H9 (cell line): ENCODE results near the gene EPHA3. TPM values are rescaled to one million over a fixed set of nuclear protein-coding genes. Genes with fewer than 3 reads are reported as not detected.

Source experiments
- DNase-seq: peaks from one replicate; pipeline ENCODE4 v3.0.0-alpha.2; 2017
- H2AFZ ChIP-seq: one replicate; pipeline ENCODE4 v1.6.1; 2013; ENCODE audit warnings: mild to moderate bottlenecking, low read length, control low read depth, moderate library complexity
- H2AK5ac ChIP-seq: 2 replicates; pipeline ENCODE4 v1.6.1; 2013; ENCODE audit warnings: low read length, control low read depth, mixed read lengths; ENCODE audit not compliant: insufficient read length
- H2BK120ac ChIP-seq: one replicate; pipeline ENCODE4 v1.6.1; 2013; ENCODE audit warnings: low read depth, mild to moderate bottlenecking, low read length, control low read depth, inconsistent platforms; ENCODE audit not compliant: poor library complexity, severe bottlenecking
- H2BK12ac ChIP-seq: 2 replicates; pipeline ENCODE4 v1.6.1; 2013; ENCODE audit warnings: low read length, control low read depth, mixed read lengths, low read depth; ENCODE audit not compliant: insufficient read length
- H2BK15ac ChIP-seq: 2 replicates; pipeline ENCODE4 v1.6.1; 2013; ENCODE audit warnings: low read depth, low read length, control low read depth
- H2BK20ac ChIP-seq: one replicate; pipeline ENCODE4 v1.6.1; 2013; ENCODE audit warnings: low read depth, mild to moderate bottlenecking, low read length, control low read depth, inconsistent platforms; ENCODE audit not compliant: poor library complexity, severe bottlenecking
- H2BK5ac ChIP-seq: 2 replicates; pipeline ENCODE4 v1.6.1; 2013; ENCODE audit warnings: low read length, control low read depth, mixed read lengths; ENCODE audit not compliant: insufficient read length
- H3K14ac ChIP-seq: 2 replicates; pipeline ENCODE4 v1.6.1; 2013; ENCODE audit warnings: low read length, control low read depth; ENCODE audit not compliant: insufficient read depth
- H3K18ac ChIP-seq: 2 replicates; pipeline ENCODE4 v1.6.1; 2013; ENCODE audit warnings: low read depth, mild to moderate bottlenecking, mixed read lengths, low read length, control low read depth; ENCODE audit not compliant: insufficient read length
- H3K23ac ChIP-seq: 2 replicates; pipeline ENCODE4 v1.6.1; 2013; ENCODE audit warnings: low read length, control low read depth, mixed read lengths, low read depth; ENCODE audit not compliant: insufficient read length
- H3K23me2 ChIP-seq: 2 replicates; pipeline ENCODE4 v1.6.1; 2013; ENCODE audit warnings: low read depth, mild to moderate bottlenecking, mixed read lengths, low read length, control low read depth; ENCODE audit not compliant: insufficient read length, poor library complexity, severe bottlenecking
- H3K27ac ChIP-seq: 2 replicates; pipeline ENCODE4 v1.5.1; 2013; ENCODE audit warnings: low read length, control low read depth, mixed read lengths, low read depth; ENCODE audit not compliant: insufficient read length
- H3K27me3 ChIP-seq: 2 replicates; pipeline ENCODE4 v1.6.1; 2013; ENCODE audit warnings: low read length, control low read depth, inconsistent platforms; ENCODE audit not compliant: insufficient read depth
- H3K4ac ChIP-seq: 2 replicates; pipeline ENCODE4 v1.6.1; 2013; ENCODE audit warnings: low read depth, mild to moderate bottlenecking, control low read depth, inconsistent platforms, low read length, moderate library complexity
- H3K4me1 ChIP-seq: 2 replicates; pipeline ENCODE4 v1.6.1; 2013; ENCODE audit warnings: low read length, control low read depth, inconsistent platforms; ENCODE audit not compliant: insufficient read depth
- H3K4me2 ChIP-seq: 2 replicates; pipeline ENCODE4 v1.6.1; 2013; ENCODE audit warnings: low read length, control low read depth, mixed read lengths; ENCODE audit not compliant: insufficient read length, insufficient read depth
- H3K56ac ChIP-seq: 2 replicates; pipeline ENCODE4 v1.6.1; 2013; ENCODE audit warnings: low read depth, mild to moderate bottlenecking, mixed read lengths, low read length, control low read depth; ENCODE audit not compliant: insufficient read length
- H3K79me1 ChIP-seq: 2 replicates; pipeline ENCODE4 v1.6.1; 2013; ENCODE audit warnings: low read depth, mild to moderate bottlenecking, moderate library complexity, low read length, control low read depth, inconsistent platforms; ENCODE audit not compliant: insufficient read depth, poor library complexity, severe bottlenecking
- H3K79me2 ChIP-seq: 2 replicates; pipeline ENCODE4 v1.6.1; 2013; ENCODE audit warnings: low read length, control low read depth, inconsistent platforms; ENCODE audit not compliant: insufficient read depth
- H3K9ac ChIP-seq: 2 replicates; pipeline ENCODE4 v1.6.1; 2013; ENCODE audit warnings: low read length, control low read depth, mixed read lengths; ENCODE audit not compliant: insufficient read length; ENCODE audit errors: extremely low read depth
- H3K9me3 ChIP-seq: one replicate; pipeline ENCODE4 v1.6.1; 2013; ENCODE audit warnings: low read depth, low read length, inconsistent platforms; ENCODE audit not compliant: control insufficient read depth
- H3T11ph ChIP-seq: one replicate; pipeline ENCODE4 v1.6.1; 2013; ENCODE audit warnings: mild to moderate bottlenecking, low read length, control low read depth, inconsistent platforms
- H4K20me1 ChIP-seq: one replicate; pipeline ENCODE4 v1.6.1; 2013; ENCODE audit not compliant: control insufficient read depth, insufficient read length, insufficient read depth
- H4K5ac ChIP-seq: 2 replicates; pipeline ENCODE4 v1.6.1; 2013; ENCODE audit warnings: low read depth, mild to moderate bottlenecking, mixed read lengths, low read length, control low read depth; ENCODE audit not compliant: insufficient read length
- H4K8ac ChIP-seq: replicated peaks from 2 replicates; pipeline ENCODE4 v1.6.1; 2013; ENCODE audit warnings: low read length, control low read depth, mixed read lengths, low read depth; ENCODE audit not compliant: insufficient read length
- H4K91ac ChIP-seq: 2 replicates; pipeline ENCODE4 v1.6.1; 2013; ENCODE audit warnings: low read depth, mild to moderate bottlenecking, moderate library complexity, mixed read lengths, low read length, control low read depth; ENCODE audit not compliant: insufficient read length
- H3K27ac Mint-ChIP-seq, 3 experiments: 2 replicates in 2 of 3; 3 replicates in 1 of 3; pipeline ENCODE4 v1.8.0; 2020 to 2021; ENCODE audit warnings: mixed read lengths in 3 of 3, mild to moderate bottlenecking in 1 of 3, moderate library complexity in 1 of 3
- H3K27me3 Mint-ChIP-seq: 2 replicates; pipeline ENCODE4 v1.8.0; 2021; ENCODE audit warnings: low read depth, mild to moderate bottlenecking, moderate library complexity, mixed read lengths
- H3K36me3 Mint-ChIP-seq, 3 experiments: 2 replicates in 2 of 3; 3 replicates in 1 of 3; pipeline ENCODE4 v1.8.0; 2020 to 2021; ENCODE audit warnings: low read depth in 3 of 3, mixed read lengths in 3 of 3; ENCODE audit not compliant: insufficient read depth in 1 of 3
- H3K4me1 Mint-ChIP-seq, 2 experiments: 2 replicates each; pipeline ENCODE4 v1.8.0; 2020; ENCODE audit warnings: mixed read lengths in 2 of 2
- H3K4me3 Mint-ChIP-seq, 2 experiments: 2 replicates in 1 of 2; 3 replicates in 1 of 2; pipeline ENCODE4 v1.8.0; 2020 to 2021; ENCODE audit warnings: mild to moderate bottlenecking in 2 of 2, mixed read lengths in 2 of 2, moderate library complexity in 1 of 2
- H3K9me3 Mint-ChIP-seq, 2 experiments: 2 replicates in 1 of 2; 3 replicates in 1 of 2; pipeline ENCODE4 v1.8.0; 2020; ENCODE audit warnings: mild to moderate bottlenecking in 2 of 2, mixed read lengths in 2 of 2, moderate library complexity in 1 of 2
- CTCF ChIP-seq: fragments of 200-600 bp; sonication (generic); conservative IDR thresholded peaks from 3 replicates; pipeline ENCODE4 v1.8.0; 2021; ENCODE audit warnings: antibody characterized with exemption, mild to moderate bottlenecking
- WGBS: extraction: QIAGEN DNeasy Blood & Tissue Kit; methylation state at CpG from one replicate; pipeline ENCODE4 v1.1.7; 2013; ENCODE audit warnings: missing lambda C conversion rate, low lambda C conversion rate, mixed read lengths; ENCODE audit not compliant: insufficient read length; ENCODE audit errors: extremely low coverage; 5-methylcytosine and 5-hydroxymethylcytosine counted together
- total RNA-seq: library from RNA; stranded (reverse); gene quantifications from 2 replicates; pipeline ENCODE4 v1.2.1, GENCODE V29; 2021

The EPHA3 gene
- total RNA-seq, 1 experiment from 2014 or later: 0.66 TPM

DNA sequence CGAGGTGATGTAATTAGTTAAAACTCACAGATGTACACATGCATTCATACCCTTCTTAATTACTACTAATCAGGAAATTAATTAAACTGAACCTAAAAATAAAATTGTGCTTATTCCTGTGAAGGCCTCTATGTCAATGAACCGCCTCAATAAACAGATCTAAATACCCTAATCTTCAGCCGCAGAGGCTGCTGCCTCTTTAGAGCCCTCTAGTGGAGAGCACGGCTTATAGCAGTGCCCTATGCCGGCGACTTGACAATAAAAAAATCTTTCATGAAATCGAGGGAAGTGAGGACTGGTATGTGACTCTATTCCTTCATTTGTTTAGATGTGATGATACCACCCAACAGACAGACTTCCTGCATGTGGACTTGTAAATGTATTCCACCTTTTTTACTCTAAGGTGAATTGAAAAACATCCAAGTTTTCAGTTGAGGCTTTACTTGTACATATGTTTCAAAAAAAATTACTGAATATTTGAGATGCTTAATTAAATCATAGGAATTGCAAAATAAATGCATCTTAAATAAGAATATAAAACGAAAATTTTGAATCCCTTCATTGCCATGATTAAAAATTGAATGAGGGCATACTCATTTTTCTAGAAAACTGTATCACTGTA is 8.3 kb upstream of the EPHA3 start:
- Mint-ChIP-seq H3K36me3 (no peaks in the 10 kb centered on the region), H3K4me1 (0 out of 4 replicates have a peak, but pooled peaks cover 0 to 3% of the 10 kb centered on the region in 2 experiments), H3K27me3 (no peaks in the 10 kb centered on the region), H3K9me3 (no peaks in the 10 kb centered on the region), H3K4me3 (no peak overlapping the region), H3K27ac (no peak overlapping the region)
- H2BK20ac ChIP-seq: no peak overlapping the region
- no peak overlapping the region for H3T11ph ChIP-seq
- no peaks in the 10 kb centered on the region for H3K23me2 ChIP-seq
- no peak overlapping the region for H4K8ac ChIP-seq
- no peak overlapping the region for H4K91ac ChIP-seq
- H3K23ac ChIP-seq: no peak overlapping the region
- H2BK120ac ChIP-seq: no peak overlapping the region
- no peak overlapping the region for H2AFZ ChIP-seq
- H3K79me2 ChIP-seq: no peaks in the 10 kb centered on the region
- no peak overlapping the region for H2BK15ac ChIP-seq
- no peak overlapping the region for H2BK5ac ChIP-seq
- no peaks in the 10 kb centered on the region for H3K79me1 ChIP-seq
- H3K14ac ChIP-seq: no peak overlapping the region
- no peaks in the 10 kb centered on the region for H4K20me1 ChIP-seq
- no peak overlapping the region for H3K18ac ChIP-seq
- H4K5ac ChIP-seq: no peak overlapping the region
- H3K4ac ChIP-seq: no peak overlapping the region
- no peak overlapping the region for H3K56ac ChIP-seq
- no peak overlapping the region for H3K27ac ChIP-seq
- H3K9ac ChIP-seq: no peak overlapping the region
- H3K27me3 ChIP-seq: no peaks in the 10 kb centered on the region
- DNase-seq: peak; percentile 64
- TF ChIP-seq CTCF: peak; percentile 97
- H3K4me2 ChIP-seq: no peak overlapping the region
- no CpG with 5 or more reads among the region's 8 CpGs for WGBS
- no peak overlapping the region for H2AK5ac ChIP-seq
- no peak overlapping the region for H2BK12ac ChIP-seq
- H3K4me1 ChIP-seq: no peaks in the 10 kb centered on the region
- H3K9me3 ChIP-seq: no peaks in the 10 kb centered on the region
